Left renal pelvis (tissue), 4 donors: ENCODE results near the gene TMEM269. TPM values are rescaled to one million over a fixed set of nuclear protein-coding genes. Genes with fewer than 3 reads are reported as not detected.
"Not testable (repeated sequence)": the region's sequence is repeated elsewhere in the genome, so short reads cannot be mapped to it uniquely, and the experiment has no call there.

Experiments used
- DNase-seq, 4 donors: peaks; one replicate each; pipeline ENCODE4 v3.0.0-alpha.2; 2013; ENCODE audit warnings: low read depth in 4 of 4, low spot score in 3 of 4
- polyA plus RNA-seq, 4 donors: library from polyadenylated mRNA; unstranded; fragments of 120-200 nt; gene quantifications; one replicate each; pipeline ENCODE4 v1.2.1, GENCODE V29; 2013; ENCODE audit not compliant: insufficient read length in 4 of 4

The TMEM269 gene
- polyA plus RNA-seq, 4 donors = 0.47 to 1.0 (median 0.89) TPM

- DNase-seq = no peak
Observed at GRCh38 chr1:42773420-42773819, 11.4 kb upstream of the TMEM269 start.

GRCh38 chr1:42774928-42775526 is 9.8 kb upstream of the TMEM269 start:
- DNase-seq = no peak

GRCh38 chr1:42776502-42776901 is 8.3 kb upstream of the TMEM269 start:
- DNase-seq = no peak

- DNase-seq = no peak
Observed at GRCh38 chr1:42777852-42778251, 6.9 kb upstream of the TMEM269 start.

GRCh38 chr1:42779725-42780124 is 5.1 kb upstream of the TMEM269 start:
- DNase-seq = no peak

GRCh38 chr1:42780176-42780575 is 4.6 kb upstream of the TMEM269 start:
- no peak for DNase-seq

- no peak for DNase-seq
Observed at GRCh38 chr1:42783092-42783491, 1.7 kb upstream of the TMEM269 start.

GRCh38 chr1:42784547-42784945 is 245 bp upstream of the TMEM269 start:
- no peak for DNase-seq

GRCh38 chr1:42786097-42786496 is 1.3 kb downstream of the TMEM269 start:
- DNase-seq = no peak

- no peak for DNase-seq
Observed at GRCh38 chr1:42788021-42788420, 3.2 kb downstream of the TMEM269 start.

GRCh38 chr1:42793824-42794223 is 9.0 kb downstream of the TMEM269 start:
- no peak for DNase-seq

GRCh38 chr1:42797414-42797813 is 12.6 kb downstream of the TMEM269 start:
- no peak for DNase-seq

GRCh38 chr1:42797979-42798378 is 13.2 kb downstream of the TMEM269 start:
- no peak for DNase-seq

GRCh38 chr1:42801832-42802473 is 17.2 kb downstream of the TMEM269 start:
- no peak for DNase-seq

GRCh38 chr1:42806171-42806570 is 21.4 kb downstream of the TMEM269 start:
- DNase-seq = no peak

GRCh38 chr1:42806593-42806992 is 21.8 kb downstream of the TMEM269 start:
- DNase-seq = no peak

- no peak for DNase-seq
Observed at GRCh38 chr1:42807056-42807668, 22.4 kb downstream of the TMEM269 start.

GRCh38 chr1:42814815-42815214 is 30.0 kb downstream of the TMEM269 start:
- DNase-seq = not testable (repeated sequence)

GRCh38 chr1:42815941-42816584 is 31.3 kb downstream of the TMEM269 start:
- no peak for DNase-seq

- peak; percentile 71 to 87 (median 84) for DNase-seq
Observed at GRCh38 chr1:42816585-42817439, 32.0 kb downstream of the TMEM269 start, which contains the start of the genes ERMAP and SVBP. Gene ERMAP (plus strand): TSS chr1:42817122. CDS start chr1:42830449, 13,327 bp downstream. Gene SVBP (minus strand): TSS chr1:42817397. CDS start chr1:42816544, 853 bp downstream.

- no peak for DNase-seq
Observed at GRCh38 chr1:42817440-42817767, 32.6 kb downstream of the TMEM269 start.
